Measurements from ENCODE around the gene CLDN9.

DNA sequence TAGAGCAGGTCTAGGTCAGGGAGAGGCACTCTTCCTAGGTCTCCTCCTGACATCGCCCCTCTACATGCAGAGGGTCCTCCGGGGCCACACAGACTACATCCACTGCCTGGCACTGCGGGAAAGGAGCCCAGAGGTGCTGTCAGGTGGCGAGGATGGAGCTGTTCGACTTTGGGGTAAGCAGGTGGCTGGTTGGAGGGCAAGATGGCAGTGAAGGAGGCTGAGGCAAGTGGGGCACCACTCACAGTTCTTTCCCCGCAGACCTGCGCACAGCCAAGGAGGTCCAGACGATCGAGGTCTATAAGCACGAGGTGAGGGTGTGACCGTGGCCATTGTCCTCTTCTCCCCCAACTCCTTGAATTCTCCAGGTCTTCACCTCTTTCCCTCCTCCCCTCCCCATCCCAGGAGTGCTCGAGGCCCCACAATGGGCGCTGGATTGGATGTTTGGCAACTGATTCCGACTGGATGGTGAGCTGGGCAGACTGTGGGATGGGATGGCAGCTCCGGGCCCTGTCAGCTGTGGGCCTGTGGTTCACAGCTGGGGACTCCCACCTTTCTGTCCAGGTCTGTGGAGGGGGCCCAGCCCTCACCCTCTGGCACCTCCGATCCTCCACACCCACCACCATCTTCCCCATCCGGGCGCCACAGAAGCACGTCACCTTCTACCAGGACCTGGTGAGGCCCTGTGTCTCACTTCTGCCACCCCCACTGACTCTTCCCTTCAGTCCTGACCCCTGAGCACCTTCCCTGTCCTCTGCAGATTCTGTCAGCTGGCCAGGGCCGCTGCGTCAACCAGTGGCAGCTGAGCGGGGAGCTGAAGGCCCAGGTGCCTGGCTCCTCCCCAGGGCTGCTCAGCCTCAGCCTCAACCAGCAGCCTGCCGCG is 14.1 kb downstream of the CLDN9 start:
- TF ChIP-seq RAD21 (conservative IDR thresholded peaks at IDR 0.05) (no peak), MXI1 (conservative IDR thresholded peaks at IDR 0.05; ENCODE audit: poor library complexity, severe bottlenecking) (no peak), SMC3 (conservative IDR thresholded peaks at IDR 0.05; ENCODE audit: poor library complexity) (no peak), REST (IDR thresholded peaks at IDR 0.05; ENCODE audit: borderline replicate concordance) (no peak), EP300 (conservative IDR thresholded peaks at IDR 0.05; ENCODE audit: poor library complexity, severe bottlenecking) (no peak), EZH2 (IDR thresholded peaks at IDR 0.05; ENCODE audit: borderline replicate concordance, insufficient read depth, low read length, poor library complexity, severe bottlenecking) (no peak)
- TF ChIP-seq, protein P1, sequence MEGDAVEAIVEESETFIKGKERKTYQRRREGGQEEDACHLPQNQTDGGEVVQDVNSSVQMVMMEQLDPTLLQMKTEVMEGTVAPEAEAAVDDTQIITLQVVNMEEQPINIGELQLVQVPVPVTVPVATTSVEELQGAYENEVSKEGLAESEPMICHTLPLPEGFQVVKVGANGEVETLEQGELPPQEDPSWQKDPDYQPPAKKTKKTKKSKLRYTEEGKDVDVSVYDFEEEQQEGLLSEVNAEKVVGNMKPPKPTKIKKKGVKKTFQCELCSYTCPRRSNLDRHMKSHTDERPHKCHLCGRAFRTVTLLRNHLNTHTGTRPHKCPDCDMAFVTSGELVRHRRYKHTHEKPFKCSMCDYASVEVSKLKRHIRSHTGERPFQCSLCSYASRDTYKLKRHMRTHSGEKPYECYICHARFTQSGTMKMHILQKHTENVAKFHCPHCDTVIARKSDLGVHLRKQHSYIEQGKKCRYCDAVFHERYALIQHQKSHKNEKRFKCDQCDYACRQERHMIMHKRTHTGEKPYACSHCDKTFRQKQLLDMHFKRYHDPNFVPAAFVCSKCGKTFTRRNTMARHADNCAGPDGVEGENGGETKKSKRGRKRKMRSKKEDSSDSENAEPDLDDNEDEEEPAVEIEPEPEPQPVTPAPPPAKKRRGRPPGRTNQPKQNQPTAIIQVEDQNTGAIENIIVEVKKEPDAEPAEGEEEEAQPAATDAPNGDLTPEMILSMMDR (IDR thresholded peaks at IDR 0.05; ENCODE audit: poor library complexity, severe bottlenecking), result no peak

Data from neural cell (in vitro differentiated cells).